Ishikawa (cell line): ENCODE measurements around the gene SGSM1.

ENCODE experiments used
- CEBPB ChIP-seq: IDR thresholded peaks from 2 replicates; pipeline ENCODE4 v1.6.1; 2012
- CREB1 ChIP-seq: IDR thresholded peaks from 2 replicates; pipeline ENCODE4 v1.6.1; 2012; ENCODE audit warnings: low read depth
- EGR1 ChIP-seq: IDR thresholded peaks from 2 replicates; pipeline ENCODE4 v1.6.1; 2012
- EP300 ChIP-seq: IDR thresholded peaks from 2 replicates; pipeline ENCODE4 v1.6.1; 2012; ENCODE audit warnings: borderline replicate concordance
- FOXM1 ChIP-seq: IDR thresholded peaks from 2 replicates; pipeline ENCODE4 v1.6.1; 2012; ENCODE audit warnings: low read depth, borderline replicate concordance
- MAX ChIP-seq: IDR thresholded peaks from 2 replicates; pipeline ENCODE4 v1.6.1; 2012
- NFIC ChIP-seq: IDR thresholded peaks from 2 replicates; pipeline ENCODE4 v1.6.1; 2012
- RAD21 ChIP-seq: IDR thresholded peaks from 2 replicates; pipeline ENCODE4 v1.6.1; 2012; ENCODE audit warnings: low read depth
- REST ChIP-seq: IDR thresholded peaks from 2 replicates; pipeline ENCODE4 v1.6.1; 2012; ENCODE audit warnings: low read depth, mild to moderate bottlenecking
- TAF1 ChIP-seq: IDR thresholded peaks from 2 replicates; pipeline ENCODE4 v1.6.1; 2012; ENCODE audit warnings: low read depth, mild to moderate bottlenecking
- TCF12 ChIP-seq: IDR thresholded peaks from 2 replicates; pipeline ENCODE4 v1.6.1; 2012; ENCODE audit warnings: low read depth
- TEAD4 ChIP-seq: IDR thresholded peaks from 2 replicates; pipeline ENCODE4 v1.6.1; 2012
- USF1 ChIP-seq: IDR thresholded peaks from 2 replicates; pipeline ENCODE4 v1.6.1; 2012
- YY1 ChIP-seq: IDR thresholded peaks from 2 replicates; pipeline ENCODE4 v1.6.1; 2012; ENCODE audit warnings: low read depth
- ZBTB7A ChIP-seq: IDR thresholded peaks from 2 replicates; pipeline ENCODE4 v1.6.1; 2012; ENCODE audit warnings: low read depth

The SGSM1 gene

GRCh38 chr22:24805790-24806662 is at the start of gene SGSM1:
Gene SGSM1, plus strand, starts transcription at chr22:24806211. Its CDS starts 115 bp downstream, at chr22:24806326.
- TF ChIP-seq MAX (peak; percentile 90), TCF12 (no peak)

GRCh38 chr22:24758164-24758799 is 47.7 kb upstream of the SGSM1 start:
- TF ChIP-seq RAD21 (peak; percentile 89), ZBTB7A (no peak)

GRCh38 chr22:24759765-24760164 is 46.2 kb upstream of the SGSM1 start:
- TF ChIP-seq CREB1 (no peak), TEAD4 (no peak), REST (no peak), CEBPB (no peak), MAX (no peak), YY1 (no peak), NFIC (no peak), ZBTB7A (no peak), FOXM1 (no peak), TAF1 (no peak), TCF12 (no peak)

GRCh38 chr22:24760708-24761306 is 45.2 kb upstream of the SGSM1 start:
- TF ChIP-seq NFIC (no peak), EP300 (no peak), TCF12 (no peak), TAF1 (no peak), EGR1 (no peak)

GRCh38 chr22:24761888-24762675 is 43.9 kb upstream of the SGSM1 start:
- no peak for TF ChIP-seq EGR1
- no peak for TF ChIP-seq YY1

GRCh38 chr22:24763872-24764485 is 42.0 kb upstream of the SGSM1 start:
- no peak for TF ChIP-seq TEAD4
- TF ChIP-seq NFIC: no peak
- TF ChIP-seq ZBTB7A: no peak
- TF ChIP-seq YY1: no peak
- TF ChIP-seq USF1: no peak
- no peak for TF ChIP-seq EP300
- TF ChIP-seq TCF12: no peak
- no peak for TF ChIP-seq REST
- no peak for TF ChIP-seq CEBPB
